NCI-H1417 treated with DMSO at 0.1 percent for 48 hours (cell line): Measurements from ENCODE around the gene DCANP1.

Experiments used
- DNase-seq: peaks from one replicate; lab custom pipeline; 2025; lab: John Stamatoyannopoulos, UW

Gene DCANP1

DNA sequence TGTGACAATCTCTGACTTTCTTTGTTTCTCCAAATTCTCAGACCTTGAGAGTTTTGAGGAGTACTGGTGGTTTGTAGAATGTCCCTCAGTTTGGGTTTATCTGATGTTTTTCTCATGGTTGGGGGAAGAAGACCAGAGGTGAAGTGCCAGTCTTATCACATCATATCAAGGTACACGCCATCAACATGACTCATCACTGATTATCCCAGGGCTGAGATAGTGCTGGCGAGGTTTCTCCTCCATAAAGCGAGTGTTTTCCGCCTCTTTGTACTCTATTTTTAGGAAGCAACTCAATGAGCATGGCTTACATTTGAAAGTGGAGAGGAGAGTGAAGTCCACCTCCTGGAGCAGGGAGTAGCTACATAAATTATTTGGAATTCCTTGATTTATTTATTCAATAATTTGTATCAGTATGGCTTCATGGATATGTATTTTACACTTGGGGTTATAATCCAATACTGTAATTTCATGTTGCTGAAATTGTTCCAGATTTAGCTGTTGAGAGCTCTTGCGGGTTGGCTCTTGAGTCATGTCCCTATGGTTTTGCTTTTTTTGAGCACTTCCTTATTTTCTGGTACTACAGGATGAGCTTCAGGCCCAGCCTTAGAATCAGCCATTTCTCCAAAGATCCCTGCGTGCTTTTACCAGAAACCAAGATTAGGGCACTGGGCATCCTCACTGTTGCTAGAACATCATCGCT, 23.9 kb downstream of the DCANP1 start:
- DNase-seq = no peak

DNA sequence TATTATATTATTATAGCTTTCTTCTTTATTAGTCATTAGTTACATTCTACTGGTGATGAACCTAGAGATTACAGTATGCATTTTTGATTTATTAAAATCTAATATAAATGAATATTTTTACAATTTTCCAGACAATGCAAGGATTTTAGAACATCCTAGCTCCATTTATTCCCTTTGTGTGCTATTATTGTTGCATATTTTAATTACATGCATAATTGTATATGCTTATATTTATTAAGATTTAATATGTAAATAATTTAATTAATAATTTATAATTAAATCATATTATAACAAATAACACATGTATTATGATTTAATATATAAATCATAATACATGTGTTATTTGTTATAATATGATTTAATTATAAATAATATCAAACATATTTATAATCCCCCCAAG, 24.7 kb downstream of the DCANP1 start:
- no peak for DNase-seq

DNA sequence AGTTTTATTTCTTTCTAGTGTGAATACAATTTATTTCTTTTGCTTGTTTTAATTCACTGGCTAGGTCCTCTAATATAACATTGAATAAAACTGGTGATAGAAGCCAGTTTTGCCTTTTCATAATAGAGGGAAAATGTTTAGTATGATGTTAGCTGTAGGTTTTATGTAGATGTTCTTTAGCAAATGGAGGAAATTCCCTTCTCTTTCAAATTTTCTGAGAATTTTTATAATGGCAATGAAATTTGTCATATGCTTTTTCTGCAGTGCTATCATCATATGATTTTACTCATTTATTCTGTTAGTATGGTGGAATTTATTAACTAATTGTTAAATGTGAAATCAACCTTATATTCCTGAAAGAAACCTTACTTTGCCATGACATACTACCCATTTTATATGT, 30.1 kb downstream of the DCANP1 start:
- no peak for DNase-seq

DNA sequence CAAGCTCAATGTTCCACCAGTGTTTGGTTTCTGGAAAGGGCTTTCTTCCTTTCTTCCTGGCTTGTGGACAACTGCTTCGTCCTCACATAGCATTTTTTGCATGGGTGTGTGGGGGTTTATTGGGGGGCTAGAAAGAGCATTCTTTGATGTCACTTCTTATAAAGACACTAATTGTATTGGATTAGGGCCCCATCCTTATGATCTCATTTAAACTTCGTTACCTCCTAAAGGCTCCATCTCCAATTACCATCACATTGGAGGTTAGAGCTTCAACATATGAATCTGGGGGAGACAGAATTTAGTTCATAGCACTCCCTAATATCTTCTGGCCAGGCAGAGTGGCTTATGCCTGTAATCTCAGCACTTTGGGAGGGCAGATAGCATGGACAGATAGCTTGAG, 42.1 kb downstream of the DCANP1 start:
- no peak for DNase-seq

DNA sequence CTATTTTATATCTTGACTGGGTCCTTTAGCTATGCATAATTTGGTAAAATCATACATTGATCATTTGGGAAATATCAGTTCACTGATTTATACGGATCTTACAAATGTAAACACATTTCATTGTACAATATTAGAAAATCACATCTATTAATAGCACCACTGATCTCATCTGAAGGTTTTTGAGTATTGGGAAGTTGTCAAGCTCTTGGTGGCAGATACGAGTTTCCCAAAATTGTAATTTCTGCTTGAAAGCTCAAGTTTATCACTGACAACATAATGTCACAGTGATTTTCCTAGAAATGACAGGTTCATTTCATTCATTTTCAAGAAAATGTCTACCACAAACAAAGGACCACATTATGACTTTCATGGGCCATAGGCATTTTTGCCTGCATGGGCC, 45.1 kb downstream of the DCANP1 start:
- no peak for DNase-seq

DNA sequence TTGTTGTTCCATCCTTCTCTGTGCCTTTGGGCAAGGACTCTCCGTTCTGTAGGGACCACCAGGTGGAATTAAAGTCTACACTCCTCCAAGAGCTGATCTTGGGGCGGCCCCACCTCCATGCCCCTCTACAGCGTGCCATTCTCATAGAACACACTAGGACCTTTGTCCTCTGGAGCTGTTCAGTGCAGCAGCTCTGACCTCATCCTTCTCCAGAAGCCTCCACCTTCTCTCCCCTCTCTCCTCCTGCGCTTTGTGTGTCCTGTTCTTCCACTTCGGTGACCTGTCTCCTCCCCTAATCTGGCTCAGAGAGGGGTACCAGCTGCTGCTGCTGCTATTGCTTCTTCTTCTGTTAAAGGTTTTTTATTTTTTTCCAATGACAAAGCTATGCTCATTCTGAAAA, 46.3 kb downstream of the DCANP1 start:
- no peak for DNase-seq

DNA sequence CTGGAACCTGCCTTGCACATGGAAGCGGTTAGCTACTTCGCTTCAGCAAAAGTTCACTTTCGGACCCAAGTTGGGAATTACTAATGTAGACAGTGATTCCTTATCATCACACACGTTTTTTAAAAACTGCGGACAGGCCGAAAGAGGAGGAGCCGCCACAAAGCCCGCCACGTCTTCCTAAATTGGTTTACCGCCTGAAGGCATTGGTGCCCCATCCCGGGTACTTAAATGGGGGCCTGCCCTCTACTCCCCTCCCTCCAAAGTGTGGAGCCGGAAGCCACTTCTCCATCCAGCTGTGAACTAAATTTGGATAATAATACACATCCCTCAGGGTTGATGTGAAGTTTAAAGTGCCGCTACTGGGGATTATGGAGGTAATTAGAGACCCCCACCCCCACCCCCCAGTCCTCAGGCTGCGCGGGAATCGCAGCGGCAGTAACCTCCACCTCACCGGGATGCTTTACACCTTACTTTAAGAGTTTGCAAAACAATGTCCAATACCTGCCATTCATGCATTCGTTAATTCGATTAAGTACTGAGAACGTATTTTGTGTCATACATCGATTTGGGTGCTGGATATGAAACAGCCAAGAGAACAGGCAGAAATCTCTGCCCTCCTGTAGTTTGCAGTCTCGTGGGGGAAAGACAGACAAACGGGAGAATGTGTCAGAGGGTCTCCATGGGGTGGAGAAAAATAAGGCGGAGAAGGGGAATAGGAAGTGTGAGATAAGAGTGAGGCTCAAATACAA, 47.2 kb downstream of the DCANP1 start:
- DNase-seq = no peak

DNA sequence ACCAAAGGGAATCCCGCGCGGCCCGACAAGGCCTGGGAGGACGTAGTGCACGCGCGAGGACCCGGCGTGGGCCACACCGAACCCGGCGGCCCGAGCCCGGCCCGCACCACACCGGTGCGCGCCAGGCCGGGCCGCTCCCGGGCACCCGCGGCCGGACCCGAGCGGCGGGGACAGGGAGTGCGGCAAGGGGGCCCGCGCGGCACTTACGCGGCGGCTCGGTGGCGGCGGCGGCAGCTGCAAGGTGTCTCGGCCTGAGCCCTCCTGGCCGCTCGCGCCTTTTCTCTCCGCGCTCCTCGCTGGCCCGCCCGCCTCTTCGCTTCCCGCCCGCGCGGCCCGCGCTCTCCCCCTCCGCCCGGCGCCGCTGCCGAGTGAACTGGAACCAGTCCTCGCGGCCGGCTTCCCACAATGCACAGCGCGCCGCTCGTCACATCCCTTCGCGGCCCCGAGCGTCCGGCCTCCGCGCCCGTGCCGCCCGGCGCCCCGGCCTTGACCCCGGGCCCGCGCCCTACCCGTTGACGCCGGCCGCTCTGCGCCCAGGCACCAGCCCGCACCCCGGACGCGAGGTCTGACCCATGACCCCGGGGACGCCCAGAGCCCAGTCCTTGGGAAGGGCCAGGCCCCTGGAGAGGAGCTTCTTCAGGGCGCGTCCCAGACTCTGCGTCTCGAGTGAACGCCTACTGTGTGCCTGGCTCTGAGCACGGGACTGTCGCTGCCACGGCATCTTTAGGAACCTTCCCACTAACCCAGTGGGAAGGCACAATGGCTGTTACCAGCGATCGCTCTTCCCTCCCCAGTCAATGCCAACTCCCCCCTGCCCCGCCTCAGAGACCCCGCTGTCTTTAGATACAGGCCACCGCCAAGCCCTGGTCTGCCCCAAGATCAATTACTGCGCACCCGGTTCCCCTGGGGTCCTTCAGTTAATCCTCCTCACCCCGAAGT, 48.0 kb downstream of the DCANP1 start, which contains the start of gene MACROH2A1:
TSS of gene MACROH2A1 (minus strand) at position 377 of the 939 bp plus-strand sequence. CDS start 10,138 bp downstream, outside the sequence.
- no peak for DNase-seq

DNA sequence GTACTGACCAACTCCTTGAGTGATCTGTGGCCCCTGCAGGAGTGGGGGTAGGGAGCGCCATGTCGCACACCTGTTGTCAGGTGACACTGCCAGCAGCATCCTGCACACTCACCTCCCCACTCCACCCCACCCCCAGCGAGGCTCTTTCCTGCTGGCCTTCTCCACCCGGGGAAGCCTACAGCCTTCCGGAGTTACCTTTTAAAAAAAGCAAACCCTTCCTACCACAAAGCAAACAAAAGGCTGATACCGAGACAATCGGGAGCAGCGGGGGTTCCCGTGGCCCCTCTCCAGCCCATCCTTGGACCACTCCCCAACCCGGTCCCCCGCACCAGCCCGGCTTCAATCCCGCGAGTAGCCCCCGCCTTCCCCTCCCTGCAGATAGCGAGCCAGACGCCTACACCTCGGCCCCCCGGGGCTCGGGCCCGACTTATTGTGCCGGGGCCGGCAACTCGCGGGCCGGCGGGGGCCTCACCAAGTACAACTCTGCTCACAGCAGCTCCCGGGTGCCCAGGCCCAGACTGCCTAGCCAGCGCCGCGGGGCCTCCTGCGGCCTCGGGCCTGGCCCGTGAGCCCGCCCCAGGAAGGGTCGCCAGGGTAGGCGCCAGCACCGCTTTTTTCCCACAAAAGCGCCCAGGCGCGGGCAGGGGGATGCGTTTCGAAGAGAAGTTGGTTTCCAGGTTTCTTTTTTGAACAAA, 48.8 kb downstream of the DCANP1 start:
- DNase-seq = no peak

DNA sequence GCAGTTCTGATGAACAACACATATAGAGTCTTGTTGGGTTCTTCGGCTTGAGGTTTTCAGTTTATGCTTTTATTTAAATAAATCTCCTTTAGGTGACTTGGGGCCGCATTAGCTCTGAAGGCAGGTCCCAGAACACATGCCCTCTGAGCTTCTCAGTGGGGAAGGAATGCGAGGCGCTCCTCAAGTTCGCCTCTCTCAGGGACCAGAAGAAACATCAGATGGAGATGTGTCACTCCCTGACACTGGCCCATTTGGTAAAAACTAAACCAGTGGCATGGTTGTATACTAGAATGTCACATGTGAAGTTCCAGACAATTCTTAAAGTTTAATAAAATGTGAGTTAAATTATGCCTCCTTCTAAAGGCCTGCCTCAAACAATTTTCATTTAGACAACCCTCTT, 50.1 kb downstream of the DCANP1 start:
- no peak for DNase-seq

DNA sequence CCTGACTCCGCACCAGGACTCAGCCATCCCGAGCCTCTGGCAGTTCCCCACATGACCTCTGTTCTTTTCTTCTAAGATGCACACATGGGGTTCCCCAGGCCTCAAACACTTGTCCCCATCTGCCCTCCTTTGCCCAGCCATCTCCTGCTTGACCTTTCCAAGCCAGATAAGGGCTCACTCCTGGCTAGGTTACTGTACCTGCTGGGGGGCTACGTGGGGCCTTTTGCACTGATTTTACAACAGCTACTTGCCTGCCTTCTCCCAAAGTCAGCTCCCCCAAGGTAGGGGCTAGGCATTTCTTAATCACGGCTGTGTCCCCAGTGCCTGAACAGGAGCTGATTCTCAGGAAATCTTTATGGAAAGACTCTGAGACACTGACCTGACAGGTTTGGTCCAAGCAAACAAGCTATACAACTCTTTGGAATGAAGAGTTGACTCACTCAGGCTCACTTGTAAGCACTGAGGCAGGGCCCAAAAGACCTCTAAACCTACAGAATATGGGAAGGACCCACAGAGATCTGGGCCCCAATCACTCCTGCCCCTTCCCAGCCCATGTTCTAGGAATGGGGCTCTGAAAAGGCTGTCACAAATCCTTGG, 50.6 kb downstream of the DCANP1 start:
- DNase-seq = no peak

DNA sequence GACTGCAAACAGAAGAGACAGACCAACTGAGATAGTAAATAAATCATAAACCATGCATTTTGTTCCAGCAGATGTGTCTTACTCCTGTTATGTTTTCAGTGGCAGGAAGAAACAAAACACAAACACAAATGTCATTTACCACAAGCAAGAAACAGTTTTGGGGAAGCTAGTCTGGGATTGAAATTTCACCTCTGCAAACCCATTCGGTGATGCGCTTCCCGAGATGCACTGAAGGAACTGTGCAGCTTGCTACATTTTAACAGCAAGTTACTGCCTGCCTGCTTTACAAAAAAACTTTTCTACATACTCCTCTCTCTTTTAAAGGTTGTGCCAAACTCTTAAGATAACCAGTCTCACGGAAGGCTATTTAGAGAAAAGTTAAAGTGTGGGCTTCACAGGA, 51.3 kb downstream of the DCANP1 start:
- DNase-seq = no peak

DNA sequence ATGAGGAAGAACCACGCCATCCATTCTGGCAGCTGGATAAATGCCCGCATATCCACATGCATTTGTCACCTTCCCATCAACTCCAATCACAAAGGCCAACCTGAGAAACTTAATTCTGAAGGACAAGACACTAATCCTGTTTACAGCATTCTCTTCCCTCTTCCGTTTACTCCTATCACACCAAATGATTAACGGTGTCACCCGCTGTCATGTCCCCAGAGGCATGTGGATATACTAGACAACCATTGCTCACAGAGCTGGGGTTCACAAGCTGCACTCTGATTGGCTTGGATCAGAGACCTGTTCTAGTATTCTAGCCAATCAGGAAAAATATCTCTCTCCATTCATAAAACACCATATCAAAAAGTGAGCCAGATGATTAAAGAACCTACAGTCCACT, 51.7 kb downstream of the DCANP1 start:
- no peak for DNase-seq
